AG10803 (cell line): ENCODE results near the gene CASP8AP2.
"Not testable (repeated sequence)": the region's sequence is repeated elsewhere in the genome, so short reads cannot be mapped to it uniquely, and the experiment has no call there.

Experiments used
- DNase-seq: peaks from one replicate; pipeline ENCODE4 v3.0.0; 2010; ENCODE audit warnings: low read depth
- H3K4me3 ChIP-seq: 2 replicates; pipeline ENCODE4 v1.5.1; 2011; ENCODE audit warnings: mild to moderate bottlenecking, low read length, control low read depth
- CTCF ChIP-seq: conservative IDR thresholded peaks from 2 replicates; pipeline ENCODE4 v1.5.1; 2011; ENCODE audit warnings: mild to moderate bottlenecking, low read length, control low read depth, inconsistent platforms

Gene CASP8AP2

DNA sequence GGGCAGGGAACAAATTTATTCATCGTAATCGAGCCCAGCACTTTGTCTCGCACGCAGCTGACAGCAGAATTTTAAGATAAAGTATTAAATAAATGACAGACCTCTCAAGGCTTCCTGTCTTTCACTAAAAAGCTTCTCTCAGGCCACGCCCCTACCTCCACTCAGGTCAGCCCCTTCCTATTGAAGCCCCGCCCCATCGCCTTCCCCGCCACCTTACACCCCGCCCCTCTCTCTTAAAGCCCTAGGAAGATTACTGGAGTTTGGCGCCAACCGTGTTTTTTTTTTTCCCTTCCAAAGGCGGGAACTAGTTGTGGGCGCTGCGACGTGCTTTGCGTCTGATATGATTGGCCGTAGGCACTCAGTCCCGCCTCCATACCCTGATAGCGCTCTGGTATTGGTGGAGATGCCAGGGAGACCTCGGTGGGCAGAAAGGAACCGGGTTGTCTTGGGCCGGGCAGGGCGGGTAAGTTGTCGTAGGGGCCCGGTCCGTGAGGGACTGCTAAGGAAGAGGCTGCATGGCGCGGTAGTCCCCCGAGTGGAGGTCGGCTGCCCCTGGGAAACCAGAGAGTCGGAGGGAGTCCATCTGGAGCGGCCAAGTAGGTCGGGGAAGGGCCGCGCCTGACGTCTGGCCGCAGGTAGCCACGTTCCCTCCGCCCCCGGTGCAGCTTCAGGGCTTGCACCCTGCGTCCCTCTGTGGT, at the start of gene CASP8AP2:
Gene CASP8AP2 (plus strand): TSS at position 409 of the 698 bp plus-strand sequence.
- TF ChIP-seq CTCF, result no peak
- peak; percentile 99 for DNase-seq
- peak within 1 kb of the TSS; percentile 96 for H3K4me3 ChIP-seq

DNA sequence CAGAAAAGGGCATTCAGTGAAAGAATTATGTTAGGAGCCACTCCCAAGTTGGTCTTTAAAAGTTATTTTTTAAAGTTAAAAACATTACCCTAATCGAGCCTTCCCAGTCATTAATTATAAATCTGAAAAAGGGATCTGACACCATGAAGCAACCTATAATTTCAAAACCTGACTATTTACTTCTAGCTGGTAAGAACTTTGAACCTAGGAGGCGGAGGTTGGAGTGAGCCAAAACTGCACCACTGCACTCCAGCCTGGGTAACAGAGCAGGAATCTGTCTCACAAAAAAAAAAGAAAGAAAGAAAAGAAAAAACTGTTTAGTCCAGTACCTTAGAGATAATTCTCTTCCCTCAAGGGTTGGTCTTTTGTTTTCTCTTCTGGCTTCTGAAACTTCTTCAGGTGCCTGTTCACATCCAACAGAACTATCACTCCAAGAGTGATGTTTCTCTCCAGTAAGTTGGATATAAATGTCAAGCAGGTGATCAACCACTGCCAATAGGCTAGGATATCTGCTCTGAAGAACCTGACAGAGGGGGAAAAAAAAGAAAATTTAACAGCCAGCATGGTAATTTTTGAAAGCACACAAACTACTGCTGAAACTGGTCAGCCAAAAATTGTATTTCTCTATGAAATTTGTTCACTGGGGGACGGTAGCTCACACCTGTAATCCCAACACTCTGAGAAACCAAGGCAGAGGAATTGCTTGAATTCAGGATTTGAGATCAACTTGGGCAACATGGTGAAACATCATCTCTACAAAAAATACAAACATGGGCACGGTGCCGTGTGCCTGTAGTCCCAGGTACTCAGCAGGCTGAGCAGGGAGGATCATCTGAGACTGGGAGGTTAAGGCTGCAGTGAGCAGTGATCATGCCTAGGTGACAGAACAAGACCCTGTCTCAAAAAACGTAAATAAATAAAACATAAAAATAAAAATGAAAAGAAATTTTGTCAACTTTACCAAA, 48.3 kb upstream of the CASP8AP2 start:
- H3K4me3 ChIP-seq, result no peak overlapping the region
- TF ChIP-seq CTCF, result no peak
- DNase-seq, result no peak

GRCh38 chr6:89782222-89782621, 47.5 kb upstream of the CASP8AP2 start:
- TF ChIP-seq CTCF, result no peak
- H3K4me3 ChIP-seq, result no peak overlapping the region

GRCh38 chr6:89783293-89783692, 46.4 kb upstream of the CASP8AP2 start:
- DNase-seq, H3K4me3 ChIP-seq: not testable (repeated sequence)

More at GRCh38 chr6:89782222-89782621, 47.5 kb upstream of the CASP8AP2 start:
- no peak for DNase-seq

DNA sequence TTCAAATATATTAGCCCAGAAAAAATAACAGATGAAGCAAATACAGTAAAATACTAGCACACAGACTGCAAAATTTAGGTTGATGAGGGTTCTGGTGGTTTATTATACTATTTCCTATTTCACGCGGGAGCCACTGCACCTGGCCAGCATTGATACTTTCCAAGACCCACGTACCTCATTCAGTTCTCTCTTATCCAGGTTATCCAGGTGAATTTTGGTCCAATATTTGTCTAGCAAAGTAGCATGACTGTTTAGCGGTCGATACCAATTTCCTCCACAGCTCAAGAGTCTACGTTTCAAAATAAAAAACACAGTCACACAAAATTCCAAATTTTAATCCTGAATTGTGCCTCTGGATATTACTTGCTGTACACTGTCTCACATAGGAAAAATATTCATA, 44.8 kb upstream of the CASP8AP2 start:
- TF ChIP-seq CTCF, result no peak
- DNase-seq, result no peak

DNA sequence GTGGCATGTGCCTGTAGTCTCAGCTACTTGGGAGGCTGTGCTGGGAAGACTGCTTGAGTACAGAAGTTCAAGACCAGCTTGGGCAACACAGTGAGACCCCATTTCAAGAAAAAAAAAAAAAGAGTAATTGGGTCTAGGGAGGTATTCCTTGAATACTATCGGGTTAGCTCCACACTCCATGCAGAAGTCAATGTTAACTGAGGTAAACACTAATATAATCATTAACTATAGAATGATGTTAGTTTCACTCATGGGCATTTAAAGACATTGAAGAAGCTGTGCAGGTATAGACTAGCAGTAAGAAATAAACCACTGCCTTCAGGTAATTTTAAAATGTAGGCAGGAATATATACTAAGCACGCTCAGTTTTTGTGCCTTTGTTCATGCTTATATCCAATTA, 42.7 kb upstream of the CASP8AP2 start:
- DNase-seq, result no peak
- H3K4me3 ChIP-seq, result no peak overlapping the region
- no peak for TF ChIP-seq CTCF

More for the DNA sequence above, 44.8 kb upstream of the CASP8AP2 start:
- no peak overlapping the region for H3K4me3 ChIP-seq

GRCh38 chr6:89787660-89788328, 41.9 kb upstream of the CASP8AP2 start:
- DNase-seq, result no peak
- TF ChIP-seq CTCF, result no peak
- H3K4me3 ChIP-seq, result no peak overlapping the region
